MM.1S (cell line): ENCODE data around the gene ANKRD26.

Experiments used
- EZH2 ChIP-seq: fragments of 300-600 bp; sonication (generic); optimal IDR thresholded peaks from 2 replicates; pipeline ENCODE3; 2017; ENCODE audit warnings: low read depth, mild to moderate bottlenecking, antibody characterized with exemption, low read length, mixed read lengths
- TF ChIP-seq, protein P1 (sequence below): fragments of 300-600 bp; sonication (generic); IDR thresholded peaks from 2 replicates; pipeline ENCODE4 v1.5.1; 2016; ENCODE audit warnings: antibody characterized with exemption, low read length, mixed read lengths

- no peak for TF ChIP-seq EZH2
- TF ChIP-seq, protein P1, sequence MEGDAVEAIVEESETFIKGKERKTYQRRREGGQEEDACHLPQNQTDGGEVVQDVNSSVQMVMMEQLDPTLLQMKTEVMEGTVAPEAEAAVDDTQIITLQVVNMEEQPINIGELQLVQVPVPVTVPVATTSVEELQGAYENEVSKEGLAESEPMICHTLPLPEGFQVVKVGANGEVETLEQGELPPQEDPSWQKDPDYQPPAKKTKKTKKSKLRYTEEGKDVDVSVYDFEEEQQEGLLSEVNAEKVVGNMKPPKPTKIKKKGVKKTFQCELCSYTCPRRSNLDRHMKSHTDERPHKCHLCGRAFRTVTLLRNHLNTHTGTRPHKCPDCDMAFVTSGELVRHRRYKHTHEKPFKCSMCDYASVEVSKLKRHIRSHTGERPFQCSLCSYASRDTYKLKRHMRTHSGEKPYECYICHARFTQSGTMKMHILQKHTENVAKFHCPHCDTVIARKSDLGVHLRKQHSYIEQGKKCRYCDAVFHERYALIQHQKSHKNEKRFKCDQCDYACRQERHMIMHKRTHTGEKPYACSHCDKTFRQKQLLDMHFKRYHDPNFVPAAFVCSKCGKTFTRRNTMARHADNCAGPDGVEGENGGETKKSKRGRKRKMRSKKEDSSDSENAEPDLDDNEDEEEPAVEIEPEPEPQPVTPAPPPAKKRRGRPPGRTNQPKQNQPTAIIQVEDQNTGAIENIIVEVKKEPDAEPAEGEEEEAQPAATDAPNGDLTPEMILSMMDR = no peak
Observed at GRCh38 chr10:27020243-27020642, 80.1 kb downstream of the ANKRD26 start.
